GDM1 (cell line): Measurements from ENCODE around the gene UMAD1.

ENCODE experiments used
- DNase-seq: peaks from one replicate; lab custom pipeline; 2025; lab: John Stamatoyannopoulos, UW

UMAD1 gene

GRCh38 chr7:7764520-7765396 lies 124.2 kb downstream of the UMAD1 start:
- no peak for DNase-seq

GRCh38 chr7:7765422-7765821 lies 124.9 kb downstream of the UMAD1 start:
- no peak for DNase-seq

GRCh38 chr7:7766671-7767070 lies 126.1 kb downstream of the UMAD1 start:
- DNase-seq: no peak

DNA sequence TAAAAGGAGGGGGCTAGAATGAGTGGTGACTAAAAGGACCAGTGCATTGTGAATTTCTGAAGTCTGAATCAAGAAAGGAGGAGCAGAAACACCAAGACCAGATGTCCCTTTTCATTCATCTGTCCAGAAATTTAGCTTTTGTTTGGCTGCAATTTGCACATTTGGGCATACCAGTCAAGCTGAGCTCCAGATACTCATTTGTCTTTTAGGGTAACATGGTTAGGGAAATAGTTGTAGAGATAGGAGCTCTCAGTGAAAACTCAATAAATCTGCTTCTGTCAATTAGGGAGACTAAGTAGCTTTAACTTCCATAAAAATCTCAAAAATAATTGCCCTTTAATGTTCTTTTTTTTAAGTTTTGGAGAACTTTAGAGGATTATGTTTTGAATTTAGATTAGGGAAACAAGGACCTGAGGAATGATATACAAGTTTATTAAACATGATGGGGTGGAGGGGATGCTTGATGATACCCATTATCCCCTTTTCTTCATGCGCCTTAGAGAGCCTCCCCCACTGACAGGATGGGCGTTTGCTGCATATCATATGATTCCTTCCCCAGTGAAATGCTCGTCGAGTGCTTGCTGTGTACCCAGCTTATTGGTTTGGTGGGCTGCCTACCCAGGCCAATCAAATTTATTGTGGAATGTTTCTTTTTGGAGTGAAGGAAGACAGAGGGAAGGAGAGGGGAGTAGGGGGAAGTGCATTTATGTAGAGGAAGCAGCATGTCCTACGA lies 128.6 kb downstream of the UMAD1 start:
- DNase-seq: no peak

- DNase-seq: no peak
Measured at GRCh38 chr7:7769710-7770627, 129.4 kb downstream of the UMAD1 start.

GRCh38 chr7:7771452-7771851 lies 130.9 kb downstream of the UMAD1 start:
- no peak for DNase-seq

DNA sequence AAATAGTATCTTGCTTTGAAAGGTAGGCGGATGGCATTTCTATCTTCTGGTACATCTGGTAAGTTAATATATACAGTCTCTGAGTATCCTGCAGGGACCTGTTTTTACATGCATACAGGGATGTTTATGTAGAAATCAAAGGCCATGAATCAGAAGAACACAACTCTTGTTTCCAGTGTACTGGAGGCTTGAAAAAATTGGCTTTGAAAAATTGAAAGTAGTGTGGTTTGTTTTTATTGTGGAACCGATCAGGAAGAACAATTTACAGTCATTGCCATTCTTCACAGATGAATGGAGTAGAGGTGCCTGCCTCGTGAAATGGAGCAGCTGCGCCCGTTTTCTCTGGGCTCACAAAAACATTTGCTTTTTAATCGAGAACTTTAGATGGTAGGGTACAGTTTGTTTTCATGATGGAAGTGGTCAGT lies 131.9 kb downstream of the UMAD1 start:
- DNase-seq: no peak

GRCh38 chr7:7773334-7774309 lies 133.1 kb downstream of the UMAD1 start:
- no peak for DNase-seq

DNA sequence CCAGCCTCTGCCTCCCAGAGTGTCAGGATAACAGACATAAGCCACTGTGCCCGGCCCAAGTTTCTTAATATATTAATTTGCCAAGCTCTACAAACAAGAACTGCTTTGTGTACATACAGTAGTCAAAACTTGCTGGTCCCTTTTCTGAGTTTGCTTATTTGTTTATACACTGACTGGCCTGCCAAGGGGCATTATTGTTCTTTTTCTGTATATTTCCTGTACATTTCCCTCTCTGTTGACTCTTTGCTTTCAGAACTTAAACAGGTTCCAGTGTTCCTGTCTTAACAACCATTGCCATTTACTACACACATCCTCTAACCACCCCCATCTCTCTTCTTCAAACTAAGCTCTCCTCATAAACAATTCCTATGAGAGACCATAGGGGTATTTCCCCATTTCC lies 139.3 kb downstream of the UMAD1 start:
- no peak for DNase-seq

- no peak for DNase-seq
Measured at GRCh38 chr7:7783001-7783400, 142.4 kb downstream of the UMAD1 start.

DNA sequence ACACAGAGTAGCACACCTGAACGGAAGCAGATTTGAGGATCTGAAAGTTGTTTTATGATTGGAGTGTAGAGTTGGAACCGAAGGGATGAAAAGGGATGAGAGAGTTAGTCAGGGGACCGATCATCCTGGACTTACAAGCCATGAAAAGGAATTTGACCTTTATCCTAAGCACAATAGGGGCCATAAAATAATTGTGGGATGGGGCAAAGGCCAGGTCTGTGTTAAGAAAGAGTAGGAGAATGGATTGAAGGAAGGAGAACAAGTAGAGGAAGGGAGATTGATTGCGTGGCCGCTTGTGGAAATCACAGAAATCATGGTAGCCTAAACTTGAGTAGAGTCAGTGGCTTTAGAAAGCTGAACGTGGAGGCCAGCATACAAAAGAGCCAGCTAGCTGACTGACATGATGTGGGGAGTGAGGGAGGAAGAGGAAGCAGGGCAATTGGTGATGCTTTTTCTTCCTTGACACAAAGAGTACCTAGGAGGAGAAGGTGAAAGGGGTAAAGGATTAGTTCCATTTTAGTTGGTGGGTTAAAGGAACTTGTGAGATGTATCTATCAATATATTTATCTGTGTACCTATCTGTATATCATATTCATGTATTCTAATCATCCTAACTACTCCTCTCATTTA lies 144.9 kb downstream of the UMAD1 start:
- DNase-seq: no peak

- no peak for DNase-seq
Measured at GRCh38 chr7:7786595-7786994, 146.0 kb downstream of the UMAD1 start.

GRCh38 chr7:7789551-7789988 lies 149.0 kb downstream of the UMAD1 start:
- DNase-seq: no peak

DNA sequence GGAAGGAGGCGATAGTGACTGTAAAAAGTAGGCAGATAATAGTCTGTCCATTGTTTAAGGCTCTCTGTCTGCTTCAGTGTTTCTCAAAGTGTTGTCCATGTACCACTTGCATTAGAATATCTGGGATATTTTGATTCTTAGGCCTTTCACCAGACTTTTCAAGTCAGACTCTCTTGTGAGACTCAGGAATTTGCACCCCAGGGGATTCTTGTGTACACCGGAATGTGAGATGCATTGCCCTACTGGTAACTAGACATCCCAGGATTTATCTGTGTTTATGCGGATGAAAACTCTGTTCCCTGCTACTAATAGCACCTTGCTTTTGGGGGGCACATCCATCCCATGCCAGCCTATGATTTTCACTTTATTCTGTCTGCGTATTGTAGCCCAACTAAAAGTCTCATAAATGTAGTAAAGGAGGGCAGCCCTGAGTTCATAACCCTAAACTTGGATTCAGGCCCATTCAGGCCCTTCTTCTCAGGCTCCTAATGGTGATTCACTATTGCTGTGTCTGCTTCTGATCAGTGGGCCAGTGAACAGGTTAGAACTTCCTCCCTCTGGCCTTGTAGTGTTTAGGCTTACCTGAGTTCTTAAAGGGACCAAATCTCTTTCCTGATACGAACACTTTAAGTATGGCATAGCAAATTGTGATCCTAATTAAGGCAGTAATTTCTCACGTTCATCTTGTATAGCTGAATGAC lies 149.6 kb downstream of the UMAD1 start:
- DNase-seq: no peak

GRCh38 chr7:7791523-7791922 lies 151.0 kb downstream of the UMAD1 start:
- no peak for DNase-seq

DNA sequence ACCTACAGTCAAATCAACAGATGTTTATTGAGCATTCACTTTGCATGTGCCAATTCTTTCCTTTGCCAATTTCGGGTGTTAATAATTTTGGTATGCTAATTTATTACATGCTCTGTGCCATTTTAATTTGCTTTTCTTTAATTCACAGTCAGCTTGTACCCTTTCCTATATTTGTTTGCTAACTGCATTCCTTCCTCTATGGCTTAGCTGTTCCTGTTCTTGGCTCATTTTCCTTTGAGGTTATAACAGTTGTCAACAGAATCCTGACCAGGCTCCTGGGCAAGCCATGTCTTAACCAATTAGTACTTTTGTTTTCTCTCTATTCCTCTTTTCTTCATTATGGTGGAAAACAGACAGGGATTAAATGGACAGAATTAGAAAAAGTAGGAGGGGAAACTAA lies 151.5 kb downstream of the UMAD1 start:
- no peak for DNase-seq

- DNase-seq: no peak
Measured at GRCh38 chr7:7793249-7793648, 152.7 kb downstream of the UMAD1 start.

DNA sequence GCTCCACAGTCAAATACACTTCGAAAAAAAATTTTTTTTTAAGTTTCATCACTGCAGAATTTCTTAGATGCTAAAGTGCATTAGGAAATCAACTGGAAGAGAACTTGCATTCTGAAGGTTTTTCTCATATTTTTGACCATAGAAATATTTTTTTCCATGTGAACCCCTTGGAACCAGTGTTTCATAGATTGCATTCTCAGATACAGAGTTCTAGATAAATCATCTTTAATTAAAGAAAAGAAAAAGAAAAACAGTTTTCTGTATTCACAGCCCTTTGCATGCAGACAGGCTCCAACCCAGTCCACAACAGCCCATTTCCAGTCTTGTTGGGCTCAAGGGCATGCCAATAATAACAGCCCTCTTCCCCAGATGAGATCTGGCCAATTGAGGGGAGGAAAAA lies 153.4 kb downstream of the UMAD1 start:
- no peak for DNase-seq

- no peak for DNase-seq
Measured at GRCh38 chr7:7795203-7795602, 154.7 kb downstream of the UMAD1 start.

GRCh38 chr7:7795630-7796121 lies 155.1 kb downstream of the UMAD1 start:
- DNase-seq: no peak
